SK-N-MC (cell line): ENCODE measurements around the gene KIAA0930.

Source experiments
- DNase-seq: peaks from one replicate; pipeline ENCODE4 v3.0.0-alpha.2; 2011; ENCODE audit warnings: low read depth, low spot score
- H3K27ac ChIP-seq: fragments of 200-600 bp; sonication (generic); 2 replicates; pipeline ENCODE4 v1.5.1; 2016; ENCODE audit warnings: mixed run types
- H3K36me3 ChIP-seq: fragments of 200-600 bp; sonication (generic); 2 replicates; pipeline ENCODE4 v1.6.1; 2017; ENCODE audit warnings: antibody characterized with exemption, low read length, mixed read lengths; ENCODE audit not compliant: insufficient read depth
- H3K4me3 ChIP-seq: fragments of 200-600 bp; sonication (generic); 2 replicates; pipeline ENCODE4 v1.5.1; 2016
- H3K9ac ChIP-seq: fragments of 200-600 bp; sonication (generic); 2 replicates; pipeline ENCODE4 v1.8.0; 2017; ENCODE audit warnings: mixed run types, mixed read lengths; ENCODE audit not compliant: insufficient read length
- H3K9me3 ChIP-seq: fragments of 200-600 bp; sonication (generic); 2 replicates; pipeline ENCODE4 v1.6.1; 2017; ENCODE audit warnings: low read depth, mild to moderate bottlenecking, antibody characterized with exemption, low read length, moderate library complexity, mixed read lengths
- EZH2 ChIP-seq: fragments of 200-600 bp; sonication (generic); IDR thresholded peaks from one replicate; pipeline ENCODE4 v1.6.1; 2017; ENCODE audit warnings: antibody characterized with exemption
- FOXP2 ChIP-seq: optimal IDR thresholded peaks from 2 replicates; pipeline ENCODE3; 2011; ENCODE audit warnings: mild to moderate bottlenecking, moderate library complexity; ENCODE audit not compliant: insufficient read depth; ENCODE audit errors: extremely low read length, control extremely low read depth
- POLR2AphosphoS5 ChIP-seq: IDR thresholded peaks from 2 replicates; pipeline ENCODE4 v1.6.1; 2012; ENCODE audit warnings: mild to moderate bottlenecking, low read depth, low read length, borderline replicate concordance

The KIAA0930 gene

DNA sequence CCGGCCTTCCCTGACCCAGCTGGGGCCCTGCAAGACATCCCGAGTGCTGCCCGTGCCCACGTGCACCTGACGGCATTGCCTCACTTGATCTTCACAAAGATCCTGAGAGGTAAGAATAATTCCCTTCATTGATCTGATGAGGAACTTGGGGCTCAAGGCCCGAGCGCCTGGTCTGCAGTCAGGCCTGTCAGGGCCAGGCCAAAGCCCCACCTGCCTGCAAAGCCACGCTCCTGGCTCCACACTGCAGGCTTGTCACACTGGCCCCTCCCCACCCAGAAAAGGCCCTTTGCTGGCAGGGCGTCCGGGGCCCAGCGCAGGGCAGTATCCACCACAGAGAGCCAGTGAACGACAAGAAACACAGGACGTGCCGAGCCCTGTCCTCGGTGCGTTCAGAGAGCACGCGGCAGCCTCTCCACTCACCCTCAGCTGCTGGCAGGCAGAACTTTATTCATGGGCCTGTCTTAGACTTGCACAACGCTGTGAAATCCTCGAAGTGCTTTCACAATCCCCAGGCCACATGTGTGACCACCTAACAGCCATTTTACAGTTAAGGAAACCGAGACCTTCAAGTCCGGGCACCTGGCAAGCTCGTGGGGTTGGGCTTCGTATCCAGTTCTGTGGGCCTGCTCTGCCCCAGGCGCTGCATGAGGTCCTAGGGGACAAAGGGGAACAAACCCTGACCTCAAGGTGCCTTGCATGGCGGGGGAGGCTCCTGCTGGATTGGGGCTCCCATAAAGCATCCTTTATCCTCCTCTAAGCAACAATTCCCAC, 14.8 kb downstream of the KIAA0930 start:
- DNase-seq = no peak
- H3K27ac ChIP-seq = no peak overlapping the region
- no peak overlapping the region for H3K9ac ChIP-seq

DNA sequence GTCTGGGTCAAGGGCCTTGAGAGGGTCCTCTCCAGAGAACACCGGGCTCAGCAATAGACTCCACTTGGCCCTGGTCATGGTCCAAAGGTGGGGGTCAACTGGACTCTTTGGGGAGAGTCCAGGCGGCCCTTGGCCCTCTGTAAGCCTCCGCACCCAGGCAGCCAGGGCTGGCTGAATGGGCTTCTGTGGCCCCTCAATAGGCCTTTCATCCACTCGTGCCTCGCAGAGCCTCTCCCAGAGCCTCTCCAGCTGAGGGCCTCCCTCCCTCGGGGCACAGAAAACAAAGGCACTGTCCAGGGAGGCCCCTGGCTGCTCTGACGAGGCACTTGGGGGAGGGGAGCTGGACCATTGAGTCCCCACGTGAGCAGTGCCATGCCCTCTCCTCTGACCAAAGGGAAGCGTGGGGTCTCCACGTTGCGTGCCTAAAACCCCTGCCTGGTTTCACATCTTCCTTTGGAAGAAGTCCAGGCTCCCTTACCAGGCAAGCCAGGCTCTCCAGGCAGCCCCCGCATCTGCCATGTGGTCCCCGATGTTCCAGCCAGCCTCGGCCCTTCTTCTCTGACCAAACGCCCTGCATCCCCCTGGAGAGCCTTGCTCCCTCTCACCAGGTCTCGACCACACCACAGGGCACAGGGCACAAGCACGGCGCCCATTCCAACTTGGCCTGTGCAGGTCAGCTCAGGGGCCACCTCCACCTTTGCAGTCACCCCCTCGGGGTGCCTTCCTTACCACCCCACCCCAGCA, 15.5 kb downstream of the KIAA0930 start:
- no peaks in the 10 kb centered on the region for H3K9me3 ChIP-seq
- no peak overlapping the region for H3K9ac ChIP-seq
- no peak overlapping the region for H3K27ac ChIP-seq
- TF ChIP-seq EZH2 (no peak), POLR2AphosphoS5 (no peak), FOXP2 (no peak)
- H3K4me3 ChIP-seq = no peak overlapping the region
- no peak for DNase-seq
- H3K36me3 ChIP-seq = no peaks in the 10 kb centered on the region

More for the DNA sequence above, 14.8 kb downstream of the KIAA0930 start:
- Histone ChIP-seq H3K4me3 (no peak overlapping the region), H3K36me3 (no peaks in the 10 kb centered on the region), H3K9me3 (no peaks in the 10 kb centered on the region)
- TF ChIP-seq POLR2AphosphoS5 = no peak
- TF ChIP-seq FOXP2 = no peak
- no peak for TF ChIP-seq EZH2

DNA sequence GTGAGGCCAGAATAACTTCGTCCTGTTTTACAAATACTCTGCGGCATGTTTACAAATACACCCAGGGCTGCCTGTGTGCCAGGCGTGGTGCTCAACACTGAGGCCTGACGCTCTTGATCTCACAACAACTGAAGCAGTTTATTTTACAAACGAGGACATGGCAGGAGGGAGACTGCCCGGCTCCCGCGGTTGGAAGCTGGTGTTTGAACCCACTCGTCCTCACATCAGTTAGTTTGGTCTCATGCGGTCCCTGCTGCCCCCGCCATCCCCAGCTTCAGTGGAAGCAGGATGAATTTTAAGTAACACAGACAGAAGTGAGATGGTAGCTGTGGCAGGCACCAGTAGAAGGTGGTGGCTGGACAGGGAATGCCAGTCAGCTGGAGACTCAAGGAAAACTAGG, 16.4 kb downstream of the KIAA0930 start:
- Histone ChIP-seq H3K9me3 (no peaks in the 10 kb centered on the region), H3K36me3 (no peaks in the 10 kb centered on the region), H3K4me3 (no peak overlapping the region), H3K9ac (no peak overlapping the region), H3K27ac (no peak overlapping the region)
- no peak for TF ChIP-seq FOXP2
- TF ChIP-seq POLR2AphosphoS5 = no peak
- no peak for DNase-seq

DNA sequence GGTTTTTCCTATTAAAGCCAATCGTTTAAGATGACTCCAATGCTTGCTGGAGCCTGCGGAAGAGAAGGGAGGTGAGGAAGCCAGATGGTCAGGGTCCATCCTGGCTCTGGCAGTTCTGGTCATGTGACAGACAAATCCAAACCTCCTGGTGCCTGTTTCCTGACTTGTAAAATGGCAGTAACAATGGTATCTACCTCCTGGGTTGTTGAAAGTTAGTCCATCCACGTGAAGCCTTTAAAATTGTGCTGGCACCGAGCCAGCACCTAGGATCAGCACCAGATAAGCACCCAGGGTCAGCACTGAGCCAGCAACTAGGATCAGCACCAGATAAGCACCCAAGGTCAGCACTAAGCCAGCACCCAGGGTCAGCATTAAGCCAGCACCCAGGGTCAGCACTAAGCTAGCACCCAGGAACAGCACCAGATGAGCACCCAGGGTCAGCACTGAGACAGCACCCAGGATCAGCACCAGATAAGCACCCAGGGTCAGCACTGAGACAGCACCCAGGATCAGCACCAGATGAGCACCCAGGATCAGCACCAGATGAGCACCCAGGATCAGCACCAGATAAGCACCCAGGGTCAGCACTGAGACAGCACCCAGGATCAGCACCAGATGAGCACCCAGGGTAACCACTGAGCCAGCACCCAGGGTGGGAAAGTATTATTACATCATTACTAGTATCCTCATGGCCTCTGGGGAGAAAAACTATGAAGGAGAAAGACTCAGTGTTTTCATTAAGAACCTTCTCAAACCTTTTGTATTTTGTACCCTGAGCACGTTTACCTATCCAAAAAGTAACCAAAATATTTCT, 17.2 kb downstream of the KIAA0930 start:
- TF ChIP-seq EZH2 (no peak), POLR2AphosphoS5 (no peak), FOXP2 (no peak)
- no peaks in the 10 kb centered on the region for H3K36me3 ChIP-seq
- DNase-seq = no peak
- H3K9ac ChIP-seq = no peak overlapping the region
- no peak overlapping the region for H3K4me3 ChIP-seq
- no peak overlapping the region for H3K27ac ChIP-seq
- H3K9me3 ChIP-seq = no peaks in the 10 kb centered on the region

DNA sequence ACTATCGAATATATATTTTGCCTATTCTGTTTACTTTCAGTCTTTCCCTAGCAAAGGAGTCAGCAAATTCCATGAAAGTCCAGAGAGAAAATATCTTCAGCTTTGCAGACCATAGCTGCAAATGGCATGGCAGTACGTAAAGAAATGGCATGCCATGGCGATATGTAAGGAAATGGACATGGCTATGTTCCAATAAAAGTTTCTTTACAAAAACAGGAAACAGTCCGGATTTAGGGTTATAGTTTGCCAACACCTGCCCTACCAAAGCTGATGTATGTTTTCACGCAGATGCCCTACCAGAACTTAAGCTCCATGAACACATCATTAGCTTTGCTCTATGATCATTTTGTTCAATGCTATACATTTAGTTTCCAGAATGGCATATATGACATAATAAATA, 19.5 kb downstream of the KIAA0930 start:
- Histone ChIP-seq H3K9ac (no peak overlapping the region), H3K9me3 (no peaks in the 10 kb centered on the region), H3K36me3 (no peaks in the 10 kb centered on the region), H3K27ac (no peak overlapping the region), H3K4me3 (no peak overlapping the region)
- TF ChIP-seq EZH2 (no peak), POLR2AphosphoS5 (no peak), FOXP2 (no peak)
- DNase-seq = no peak

DNA sequence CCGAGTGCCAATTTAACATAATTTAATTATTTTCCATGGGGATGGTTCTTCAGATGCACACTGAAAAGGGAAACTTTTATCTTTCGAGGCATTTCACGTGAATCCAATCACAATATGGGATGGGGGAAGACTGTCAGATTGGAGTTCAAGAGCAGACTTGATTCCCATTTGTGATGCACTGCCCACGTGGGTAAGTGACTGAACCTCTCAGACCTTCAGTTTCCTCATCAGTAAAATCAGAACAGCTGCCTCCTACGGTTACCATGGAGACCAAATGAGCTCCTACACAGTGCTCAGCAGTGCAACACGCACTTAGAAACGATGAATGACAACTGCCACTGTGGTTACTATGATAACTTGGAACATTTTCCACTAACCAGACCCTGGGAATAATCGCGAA, 21.7 kb downstream of the KIAA0930 start:
- Histone ChIP-seq H3K9ac (no peak overlapping the region), H3K36me3 (no peaks in the 10 kb centered on the region), H3K9me3 (no peaks in the 10 kb centered on the region), H3K27ac (no peak overlapping the region), H3K4me3 (no peak overlapping the region)
- TF ChIP-seq EZH2 = no peak
- TF ChIP-seq FOXP2 = no peak
- TF ChIP-seq POLR2AphosphoS5 = no peak
- DNase-seq = no peak

DNA sequence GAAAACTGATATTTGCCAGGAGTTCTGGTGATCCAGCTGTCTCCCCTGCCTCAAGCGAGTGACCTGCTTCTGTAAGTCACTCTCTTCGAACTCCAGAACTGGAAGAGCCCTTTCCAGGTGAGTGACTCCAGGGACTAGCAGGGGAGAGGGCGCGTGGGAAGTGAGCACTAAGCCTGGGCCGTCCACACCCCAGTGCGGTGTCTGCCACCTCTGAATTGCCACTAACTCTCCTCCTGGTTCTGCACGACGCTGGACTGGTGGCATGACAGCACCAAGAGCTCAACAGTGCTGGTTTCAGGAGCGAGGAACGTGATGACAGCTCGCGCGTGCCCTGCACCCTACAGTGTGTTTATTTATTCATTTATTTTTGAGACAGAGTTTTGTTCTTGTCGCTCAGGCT, 22.9 kb downstream of the KIAA0930 start:
- no peak overlapping the region for H3K9ac ChIP-seq
- DNase-seq = no peak
- no peak overlapping the region for H3K27ac ChIP-seq
- TF ChIP-seq EZH2 (no peak), POLR2AphosphoS5 (no peak), FOXP2 (no peak)
- no peaks in the 10 kb centered on the region for H3K9me3 ChIP-seq
- H3K4me3 ChIP-seq = no peak overlapping the region
- H3K36me3 ChIP-seq = no peaks in the 10 kb centered on the region

DNA sequence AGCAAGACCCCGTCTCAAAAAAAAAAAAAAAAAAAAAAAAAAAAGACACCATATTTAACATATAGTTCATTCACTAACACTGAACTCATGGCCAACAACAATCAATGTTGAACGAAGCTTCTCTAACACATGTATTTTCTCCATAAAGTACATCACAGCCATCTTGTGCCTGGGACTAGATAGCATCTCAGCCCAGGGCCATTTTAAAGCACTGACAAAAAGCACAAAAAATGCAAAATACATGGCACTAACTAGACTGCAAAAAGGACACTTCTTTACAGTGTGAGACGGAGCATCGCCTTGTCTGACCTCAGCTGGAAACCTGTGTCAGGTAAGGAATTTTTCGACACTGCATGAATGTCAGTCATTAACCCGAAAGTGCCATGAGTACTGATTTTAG, 23.3 kb downstream of the KIAA0930 start:
- H3K9ac ChIP-seq = no peak overlapping the region
- H3K27ac ChIP-seq = no peak overlapping the region
- H3K4me3 ChIP-seq = no peak overlapping the region
- TF ChIP-seq FOXP2 (no peak), EZH2 (no peak), POLR2AphosphoS5 (no peak)
- no peak for DNase-seq
- no peaks in the 10 kb centered on the region for H3K36me3 ChIP-seq
- H3K9me3 ChIP-seq = no peaks in the 10 kb centered on the region
